Nephron progenitor cell (in vitro differentiated cells): ENCODE results near the gene CAPS2.

Experiments
- DNase-seq: peaks from one replicate; pipeline ENCODE4 v3.0.0; 2021
- H3K27ac Mint-ChIP-seq: 2 replicates; pipeline ENCODE4 v1.8.0; 2021; ENCODE audit warnings: mild to moderate bottlenecking, moderate library complexity, mixed read lengths
- H3K27me3 Mint-ChIP-seq: 2 replicates; pipeline ENCODE4 v1.8.0; 2021; ENCODE audit warnings: mild to moderate bottlenecking, low read depth, mixed read lengths; ENCODE audit not compliant: poor library complexity
- H3K36me3 Mint-ChIP-seq: 2 replicates; pipeline ENCODE4 v1.8.0; 2021; ENCODE audit warnings: low read depth, mixed read lengths
- H3K4me1 Mint-ChIP-seq: 2 replicates; pipeline ENCODE4 v1.8.0; 2021; ENCODE audit warnings: mixed read lengths
- H3K4me3 Mint-ChIP-seq: 2 replicates; pipeline ENCODE4 v1.8.0; 2021; ENCODE audit warnings: mild to moderate bottlenecking, moderate library complexity, mixed read lengths
- H3K9me3 Mint-ChIP-seq: 2 replicates; pipeline ENCODE4 v1.8.0; 2021; ENCODE audit warnings: mild to moderate bottlenecking, moderate library complexity, mixed read lengths
- CTCF ChIP-seq: fragments of 200-600 bp; sonication (generic); IDR thresholded peaks from 2 replicates; pipeline ENCODE4 v1.5.0; 2021; ENCODE audit warnings: antibody characterized with exemption

Gene CAPS2

GRCh38 chr12:75275702-75276101 lies 54.4 kb downstream of the CAPS2 start:
- DNase-seq: no peak
- H3K27me3 Mint-ChIP-seq: peaks cover 3% of the 10 kb centered on the region
- no peaks in the 10 kb centered on the region for H3K9me3 Mint-ChIP-seq
- TF ChIP-seq CTCF: no peak
- no peak overlapping the region for H3K27ac Mint-ChIP-seq
- H3K36me3 Mint-ChIP-seq: no peaks in the 10 kb centered on the region
- H3K4me1 Mint-ChIP-seq: no peaks in the 10 kb centered on the region
- H3K4me3 Mint-ChIP-seq: no peak overlapping the region

- no peaks in the 10 kb centered on the region for H3K9me3 Mint-ChIP-seq
- H3K4me1 Mint-ChIP-seq: no peaks in the 10 kb centered on the region
- TF ChIP-seq CTCF: no peak
- no peaks in the 10 kb centered on the region for H3K27me3 Mint-ChIP-seq
- H3K27ac Mint-ChIP-seq: no peak overlapping the region
- no peak overlapping the region for H3K4me3 Mint-ChIP-seq
- H3K36me3 Mint-ChIP-seq: no peaks in the 10 kb centered on the region
- DNase-seq: no peak
Observed at GRCh38 chr12:75271576-75271975, 58.5 kb downstream of the CAPS2 start.

GRCh38 chr12:75270157-75270556 lies 60.0 kb downstream of the CAPS2 start:
- peaks cover 7% of the 10 kb centered on the region for H3K9me3 Mint-ChIP-seq

GRCh38 chr12:75269209-75269608 lies 60.9 kb downstream of the CAPS2 start:
- H3K4me1 Mint-ChIP-seq: no peaks in the 10 kb centered on the region
- H3K9me3 Mint-ChIP-seq: peaks cover 7% of the 10 kb centered on the region
- no peak for TF ChIP-seq CTCF
- DNase-seq: no peak
- H3K27me3 Mint-ChIP-seq: no peaks in the 10 kb centered on the region
- no peak overlapping the region for H3K27ac Mint-ChIP-seq
- no peaks in the 10 kb centered on the region for H3K36me3 Mint-ChIP-seq
- H3K4me3 Mint-ChIP-seq: no peak overlapping the region

More at GRCh38 chr12:75270157-75270556, 60.0 kb downstream of the CAPS2 start:
- no peak for DNase-seq
- no peaks in the 10 kb centered on the region for H3K27me3 Mint-ChIP-seq
- H3K27ac Mint-ChIP-seq: no peak overlapping the region
- H3K36me3 Mint-ChIP-seq: no peaks in the 10 kb centered on the region
- no peak for TF ChIP-seq CTCF
- H3K4me1 Mint-ChIP-seq: no peaks in the 10 kb centered on the region
- no peak overlapping the region for H3K4me3 Mint-ChIP-seq

- Mint-ChIP-seq H3K4me1 (no peaks in the 10 kb centered on the region), H3K4me3 (no peak overlapping the region), H3K9me3 (peaks cover under 1% of the 10 kb centered on the region), H3K27ac (no peak overlapping the region), H3K36me3 (no peaks in the 10 kb centered on the region), H3K27me3 (no peaks in the 10 kb centered on the region)
- no peak for DNase-seq
- no peak for TF ChIP-seq CTCF
Observed at GRCh38 chr12:75260316-75260715, 69.8 kb downstream of the CAPS2 start.

GRCh38 chr12:75259143-75259542 lies 71.0 kb downstream of the CAPS2 start:
- no peaks in the 10 kb centered on the region for H3K36me3 Mint-ChIP-seq
- no peak overlapping the region for H3K4me3 Mint-ChIP-seq
- no peak overlapping the region for H3K27ac Mint-ChIP-seq
- H3K9me3 Mint-ChIP-seq: no peaks in the 10 kb centered on the region
- H3K4me1 Mint-ChIP-seq: no peaks in the 10 kb centered on the region
- no peak for DNase-seq
- H3K27me3 Mint-ChIP-seq: no peaks in the 10 kb centered on the region
- no peak for TF ChIP-seq CTCF
